GM18511 (cell line): ENCODE results near the gene ST3GAL4.

Experiments used
- ATAC-seq: cut with Tn5 transposase; IDR thresholded peaks from one replicate; pipeline ENCODE4 v1.9.1; 2021; ENCODE audit warnings: mild to moderate bottlenecking, moderate library complexity; ENCODE audit not compliant: unreplicated experiment

Gene ST3GAL4

DNA sequence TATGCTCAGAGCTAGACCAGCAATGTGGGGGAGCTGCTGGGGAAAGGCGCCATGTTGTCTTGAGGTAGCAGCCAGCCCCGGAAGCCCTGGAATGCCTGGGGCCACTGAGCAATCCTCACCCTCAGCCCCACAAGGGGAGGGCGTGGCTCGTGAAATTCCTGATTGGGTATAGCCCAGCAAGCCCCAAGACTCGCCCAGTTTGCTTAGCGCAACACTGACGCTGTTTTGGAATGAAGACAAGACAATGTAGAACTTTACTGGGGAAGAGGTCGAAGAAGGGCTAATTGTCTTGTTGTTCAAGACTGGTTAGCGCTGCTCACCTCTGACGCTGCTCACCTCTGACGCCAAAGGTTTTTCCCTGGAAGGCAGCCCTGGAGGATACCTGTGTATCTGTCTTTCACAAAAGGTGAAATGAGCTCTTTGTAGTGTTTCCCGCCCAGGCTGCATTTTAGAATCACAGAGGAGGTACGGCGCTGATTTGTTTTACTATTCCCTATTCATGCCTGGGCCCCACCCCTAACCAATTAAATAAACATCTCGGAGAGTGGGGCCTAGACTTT lies 47.6 kb downstream of the ST3GAL4 start:
- no peak for ATAC-seq

DNA sequence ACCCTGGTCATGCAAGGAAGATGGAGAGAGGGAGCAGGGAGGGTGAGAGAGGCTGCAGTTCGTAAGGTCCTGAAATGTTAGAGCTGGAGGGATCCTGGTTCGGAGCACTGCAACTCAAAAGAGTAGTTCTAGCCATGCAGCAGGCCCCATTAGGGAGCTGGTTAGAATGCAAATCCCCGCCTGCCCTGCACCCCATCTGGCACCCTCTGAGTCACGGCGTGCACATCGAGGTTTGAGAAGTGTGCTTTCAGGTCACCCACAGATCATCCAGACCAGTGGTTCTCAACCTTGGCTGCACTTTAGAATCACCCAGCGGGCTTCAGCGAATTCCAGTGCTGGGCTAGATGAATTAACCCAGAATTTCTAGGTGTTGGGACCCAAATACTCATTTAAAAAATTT lies 48.2 kb downstream of the ST3GAL4 start:
- peak; percentile 99 for ATAC-seq

DNA sequence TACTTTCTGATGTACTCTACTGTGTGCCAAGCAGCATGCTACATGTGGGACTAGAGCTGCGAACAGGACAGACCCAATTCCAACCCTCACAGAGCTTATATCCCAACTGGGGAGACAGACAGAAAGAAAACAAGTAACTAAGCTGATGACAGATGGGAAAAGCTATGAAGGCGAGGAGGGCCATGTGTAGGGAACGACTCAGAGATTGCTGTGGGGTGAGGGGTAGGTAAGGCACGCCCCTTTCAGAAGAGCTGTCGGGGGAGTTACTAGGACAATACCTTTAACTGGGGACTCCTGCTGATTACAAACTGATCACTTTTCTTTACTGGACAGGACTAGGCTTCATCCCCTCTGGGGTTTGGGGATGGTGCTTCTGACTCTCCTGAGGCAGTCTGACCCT lies 48.9 kb downstream of the ST3GAL4 start:
- no peak for ATAC-seq

DNA sequence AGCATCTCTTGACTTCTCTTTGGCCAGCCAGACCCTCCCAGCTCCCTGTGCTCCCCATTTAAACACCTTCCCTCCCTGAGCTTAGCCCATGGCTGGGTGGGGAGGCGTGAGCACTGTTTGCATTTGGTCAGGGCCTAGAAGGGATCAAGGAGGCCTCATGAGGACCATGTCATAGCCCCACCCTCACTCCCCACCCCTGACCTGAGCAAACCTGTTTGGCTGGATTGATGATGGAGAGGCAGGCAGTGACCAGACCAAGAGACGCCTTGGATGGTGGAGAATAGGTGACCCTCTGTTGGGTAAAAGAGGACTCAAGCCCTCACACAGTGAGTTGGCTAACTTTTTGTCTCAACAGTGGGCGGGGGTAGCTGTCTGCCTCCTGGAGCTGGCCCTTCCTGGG lies 49.9 kb downstream of the ST3GAL4 start:
- no peak for ATAC-seq

DNA sequence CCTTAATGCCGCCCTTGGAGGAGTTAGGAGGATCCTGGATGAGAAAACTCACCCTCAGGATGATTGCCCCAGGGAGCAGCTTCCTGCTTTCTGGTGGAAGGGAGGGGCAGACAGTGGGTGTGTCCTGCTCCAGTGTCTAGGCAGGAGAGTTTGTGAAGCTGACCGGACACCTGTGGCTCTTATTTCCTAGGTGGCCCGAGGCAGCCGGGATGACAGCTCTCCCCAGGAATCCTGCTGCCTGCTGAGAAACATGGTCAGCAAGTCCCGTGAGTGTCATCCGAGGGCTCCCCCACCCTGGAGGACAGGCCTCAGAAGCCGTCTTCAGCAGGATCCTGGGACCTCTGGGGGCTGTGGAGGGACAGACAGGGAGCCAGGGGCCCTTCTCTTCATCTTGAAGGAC lies 50.4 kb downstream of the ST3GAL4 start:
- no peak for ATAC-seq

DNA sequence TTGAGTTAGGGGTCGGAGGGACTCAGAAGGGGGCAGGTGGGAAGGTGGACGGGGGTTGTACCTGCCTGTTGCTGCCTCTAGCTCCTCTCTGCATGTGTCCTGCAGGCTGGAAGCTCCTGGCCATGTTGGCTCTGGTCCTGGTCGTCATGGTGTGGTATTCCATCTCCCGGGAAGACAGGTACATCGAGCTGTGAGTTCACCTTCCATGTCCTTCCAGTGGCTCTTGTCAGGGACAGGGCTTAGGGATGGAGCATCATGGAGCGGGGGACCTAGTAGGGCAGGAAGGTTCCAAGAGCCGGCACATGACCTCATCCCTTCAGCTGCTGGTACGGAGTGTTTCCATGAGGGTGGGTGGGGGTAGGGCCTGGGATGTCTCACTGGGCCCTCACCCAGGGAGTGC lies 50.9 kb downstream of the ST3GAL4 start:
- no peak for ATAC-seq

DNA sequence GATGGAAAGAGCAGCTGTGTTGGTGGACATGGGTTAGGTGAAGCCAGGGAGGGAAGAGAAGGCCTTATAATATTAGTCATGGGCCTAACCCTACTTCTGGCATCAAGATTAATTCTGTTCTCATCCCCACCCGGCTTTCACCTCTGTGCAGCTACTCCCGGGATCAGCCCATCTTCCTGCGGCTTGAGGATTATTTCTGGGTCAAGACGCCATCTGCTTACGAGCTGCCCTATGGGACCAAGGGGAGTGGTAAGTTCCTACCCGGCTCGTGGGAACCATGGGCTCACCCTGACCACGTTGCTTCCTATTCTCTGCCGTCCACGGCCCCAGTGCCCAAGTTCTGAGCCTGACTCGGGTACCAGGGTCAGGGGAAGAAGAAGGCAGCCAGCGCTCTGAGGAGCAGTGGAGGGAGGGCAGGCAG lies 51.6 kb downstream of the ST3GAL4 start:
- ATAC-seq, result no peak

DNA sequence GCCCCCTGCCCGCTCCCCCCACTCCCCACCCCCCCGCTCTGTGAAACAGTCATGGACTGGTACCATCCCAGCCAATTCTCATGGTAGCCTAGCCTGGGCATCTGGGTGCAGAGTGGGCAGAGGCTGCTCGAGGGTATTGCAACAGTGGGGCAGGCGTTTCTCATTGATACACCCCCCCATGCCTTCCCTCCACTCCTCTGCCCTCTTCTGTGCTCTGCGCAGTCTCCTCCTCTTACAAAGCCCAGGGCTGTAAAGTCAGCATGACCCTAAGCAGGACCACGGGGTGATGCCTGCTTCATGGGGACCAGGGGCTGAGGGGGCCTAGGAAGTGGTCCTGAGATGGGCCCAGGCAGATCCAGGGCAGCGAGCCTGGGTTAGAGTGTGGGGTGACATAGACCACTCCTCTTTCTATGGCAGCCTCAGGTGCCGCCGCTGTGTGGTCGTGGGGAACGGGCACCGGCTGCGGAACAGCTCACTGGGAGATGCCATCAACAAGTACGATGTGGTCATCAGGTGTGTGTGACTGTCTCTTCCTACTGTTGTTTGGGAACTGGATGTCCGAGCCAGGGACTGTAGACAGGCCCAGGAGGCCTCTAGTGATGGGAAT lies 52.3 kb downstream of the ST3GAL4 start:
- no peak for ATAC-seq

DNA sequence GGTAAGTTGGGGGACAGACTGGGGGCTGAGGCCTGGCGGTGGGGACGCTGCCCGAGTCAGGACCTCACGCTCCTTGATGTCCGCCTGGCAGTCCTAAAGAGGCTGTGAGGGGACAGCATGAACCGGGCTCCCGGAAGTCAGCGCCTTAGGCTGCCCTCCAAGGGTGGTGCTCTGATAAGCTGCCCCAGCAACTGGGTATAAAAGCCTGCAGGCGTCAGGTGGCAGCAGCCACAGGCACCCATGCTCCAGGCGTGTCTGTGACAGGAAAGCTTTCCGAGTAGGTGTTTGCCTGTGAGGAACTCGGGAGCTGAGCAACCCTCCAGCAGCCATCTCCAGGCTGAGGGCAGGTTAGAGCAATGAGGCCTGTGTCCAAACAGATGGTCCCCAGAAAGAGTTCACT lies 53.0 kb downstream of the ST3GAL4 start:
- ATAC-seq, result no peak

DNA sequence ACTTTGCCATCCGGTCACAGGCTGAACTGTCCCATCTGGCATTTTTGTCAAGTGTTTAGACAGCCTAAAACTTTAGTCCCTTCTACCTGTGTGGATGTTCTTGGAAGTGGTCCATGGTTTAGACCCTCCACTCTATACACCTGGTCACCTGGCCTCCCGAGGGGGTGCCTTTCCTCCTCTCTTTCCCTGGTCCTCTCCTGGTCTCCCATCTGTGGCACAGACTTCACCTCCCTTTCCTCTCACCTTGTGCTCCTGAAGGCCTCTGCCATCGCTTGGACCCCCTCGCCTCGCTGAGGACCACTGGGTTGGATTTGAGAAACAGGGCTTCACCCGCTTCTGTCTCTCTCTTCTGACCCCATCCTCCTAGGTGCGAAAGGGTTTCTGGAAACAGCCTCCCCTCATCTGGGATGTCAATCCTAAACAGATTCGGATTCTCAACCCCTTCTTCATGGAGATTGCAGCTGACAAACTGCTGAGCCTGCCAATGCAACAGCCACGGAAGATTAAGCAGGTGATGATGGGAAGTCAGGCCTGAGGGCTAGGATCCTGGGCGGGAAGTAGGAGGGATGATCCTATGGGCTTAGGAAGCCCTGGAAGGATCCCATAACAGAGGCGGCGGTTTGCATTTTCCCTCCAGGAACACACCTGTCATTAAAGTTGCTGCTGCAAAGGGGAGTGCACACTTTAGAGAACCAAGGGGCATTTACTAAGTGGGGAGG lies 53.6 kb downstream of the ST3GAL4 start:
- ATAC-seq, result no peak

DNA sequence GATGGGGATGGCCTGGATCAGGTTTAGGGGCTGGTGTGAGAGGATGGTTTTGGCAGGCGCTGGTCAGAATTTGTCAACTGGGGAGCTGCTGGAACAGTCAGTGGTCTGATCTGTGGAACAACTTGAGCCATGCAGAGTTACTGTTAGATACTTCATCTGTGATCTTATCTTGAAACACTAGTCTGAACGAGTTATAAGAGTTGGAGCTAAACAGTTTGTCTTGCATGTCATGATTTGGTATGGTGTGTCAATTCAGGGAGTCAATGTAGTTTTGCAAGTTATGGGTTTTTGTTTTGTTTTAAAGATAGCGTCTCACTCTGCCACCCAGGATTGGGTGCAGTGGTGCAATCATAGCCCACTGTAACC lies 54.1 kb downstream of the ST3GAL4 start:
- no peak for ATAC-seq

DNA sequence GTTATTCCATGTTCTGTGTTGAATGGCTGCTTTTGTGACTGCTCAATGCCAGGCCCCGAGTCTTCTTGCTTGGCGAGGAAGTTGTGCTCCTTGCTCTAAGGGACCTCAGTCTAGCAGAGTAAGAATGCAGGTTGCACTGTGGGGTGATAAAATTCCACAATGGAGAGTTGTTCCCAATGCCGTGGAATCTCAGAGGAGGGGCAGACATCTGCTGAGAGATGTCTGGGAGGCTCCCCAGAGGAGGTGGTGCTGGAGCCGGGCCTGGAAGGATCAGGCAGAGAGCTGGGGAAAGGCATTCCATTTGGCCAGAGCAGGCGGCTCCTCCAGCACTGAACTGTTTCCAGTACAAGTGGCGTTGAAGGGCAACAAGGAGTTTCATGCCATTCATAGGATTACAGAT lies 55.2 kb downstream of the ST3GAL4 start:
- ATAC-seq, result no peak

DNA sequence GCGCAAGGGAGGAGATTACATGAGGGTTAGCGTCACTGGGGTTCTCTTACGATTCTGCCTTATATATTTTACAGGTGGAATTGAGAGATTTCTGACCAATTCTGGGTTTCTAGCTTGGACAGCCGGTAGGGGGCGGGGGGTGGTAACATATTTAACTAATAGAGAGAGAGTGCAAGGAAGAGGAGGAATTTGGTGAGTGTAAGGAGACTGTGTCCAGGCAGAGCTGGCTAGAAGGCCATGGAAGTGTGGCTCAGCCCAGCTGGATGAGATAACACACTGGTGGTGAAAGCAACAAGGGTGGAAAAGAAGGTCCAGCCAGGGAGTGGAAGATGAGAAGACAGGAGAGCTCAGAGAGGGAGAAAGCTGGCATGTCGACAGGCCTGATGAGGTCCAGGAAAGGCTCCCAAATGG lies 56.5 kb downstream of the ST3GAL4 start:
- no peak for ATAC-seq

DNA sequence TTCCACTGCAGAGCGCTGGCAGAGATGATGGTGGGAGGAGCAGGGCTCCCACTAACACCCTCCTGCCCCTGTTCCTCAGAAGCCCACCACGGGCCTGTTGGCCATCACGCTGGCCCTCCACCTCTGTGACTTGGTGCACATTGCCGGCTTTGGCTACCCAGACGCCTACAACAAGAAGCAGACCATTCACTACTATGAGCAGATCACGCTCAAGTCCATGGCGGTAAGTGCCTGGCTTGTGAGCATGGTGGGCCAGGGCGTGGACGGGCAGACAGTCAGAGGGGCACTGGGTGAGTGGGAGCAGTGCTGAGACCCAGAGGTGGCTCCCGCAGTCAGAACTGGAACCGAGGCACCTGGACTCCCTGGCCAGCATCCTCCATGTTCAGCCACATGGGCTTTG lies 57.9 kb downstream of the ST3GAL4 start:
- ATAC-seq, result no peak

DNA sequence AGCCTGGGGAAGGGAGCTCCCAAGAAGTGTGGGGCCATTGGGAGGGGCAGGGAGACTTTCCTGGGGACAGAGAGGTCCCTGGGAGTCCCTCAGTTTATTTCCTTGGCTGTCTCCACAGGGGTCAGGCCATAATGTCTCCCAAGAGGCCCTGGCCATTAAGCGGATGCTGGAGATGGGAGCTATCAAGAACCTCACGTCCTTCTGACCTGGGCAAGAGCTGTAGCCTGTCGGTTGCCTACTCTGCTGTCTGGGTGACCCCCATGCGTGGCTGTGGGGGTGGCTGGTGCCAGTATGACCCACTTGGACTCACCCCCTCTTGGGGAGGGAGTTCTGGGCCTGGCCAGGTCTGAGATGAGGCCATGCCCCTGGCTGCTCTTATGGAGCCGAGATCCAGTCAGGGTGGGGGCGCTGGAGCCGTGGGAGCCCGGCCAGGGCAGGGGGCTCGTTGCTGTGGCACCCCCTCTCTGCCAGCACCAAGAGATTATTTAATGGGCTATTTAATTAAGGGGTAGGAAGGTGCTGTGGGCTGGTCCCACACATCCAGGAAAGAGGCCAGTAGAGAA lies 58.4 kb downstream of the ST3GAL4 start:
- no peak for ATAC-seq

DNA sequence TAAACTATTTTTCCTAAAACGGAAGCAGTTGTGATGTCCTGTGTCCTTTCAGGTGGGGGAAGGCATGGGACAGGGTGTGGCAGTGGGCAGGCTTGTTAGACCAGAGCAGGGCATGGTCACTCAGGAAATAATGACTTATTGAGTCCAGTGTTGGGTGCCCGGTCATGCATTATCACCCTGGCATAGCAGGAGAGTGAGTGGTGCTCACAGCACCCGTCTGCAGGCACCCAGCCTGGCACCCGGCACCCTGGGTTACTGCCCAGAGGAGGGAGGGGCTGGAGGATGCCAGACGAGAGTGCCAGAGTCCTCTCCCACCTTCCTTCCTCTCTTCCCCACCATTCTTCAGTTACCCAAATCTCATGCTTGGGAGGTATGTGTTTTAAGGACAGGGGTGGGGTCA lies 59.1 kb downstream of the ST3GAL4 start:
- no peak for ATAC-seq

DNA sequence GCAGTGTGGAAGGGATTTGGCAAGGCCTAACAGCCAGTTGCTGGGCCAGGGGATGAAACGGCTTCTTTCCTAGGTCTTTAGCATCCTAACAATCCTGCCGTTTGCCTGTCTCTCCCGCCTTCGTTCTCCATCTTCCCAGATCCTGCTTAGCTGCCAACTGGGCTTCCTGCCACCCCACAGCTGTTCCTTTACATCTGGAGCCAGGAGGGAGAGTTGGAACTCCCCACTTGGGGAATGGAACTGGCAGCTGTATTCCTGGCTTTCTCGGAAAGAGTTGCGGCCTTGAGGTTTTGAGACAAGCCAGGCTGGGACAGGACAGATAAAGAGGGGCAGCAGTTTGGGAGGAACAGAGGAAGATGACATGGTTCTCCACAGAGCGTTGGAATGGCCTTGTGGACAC lies 59.6 kb downstream of the ST3GAL4 start:
- no peak for ATAC-seq

DNA sequence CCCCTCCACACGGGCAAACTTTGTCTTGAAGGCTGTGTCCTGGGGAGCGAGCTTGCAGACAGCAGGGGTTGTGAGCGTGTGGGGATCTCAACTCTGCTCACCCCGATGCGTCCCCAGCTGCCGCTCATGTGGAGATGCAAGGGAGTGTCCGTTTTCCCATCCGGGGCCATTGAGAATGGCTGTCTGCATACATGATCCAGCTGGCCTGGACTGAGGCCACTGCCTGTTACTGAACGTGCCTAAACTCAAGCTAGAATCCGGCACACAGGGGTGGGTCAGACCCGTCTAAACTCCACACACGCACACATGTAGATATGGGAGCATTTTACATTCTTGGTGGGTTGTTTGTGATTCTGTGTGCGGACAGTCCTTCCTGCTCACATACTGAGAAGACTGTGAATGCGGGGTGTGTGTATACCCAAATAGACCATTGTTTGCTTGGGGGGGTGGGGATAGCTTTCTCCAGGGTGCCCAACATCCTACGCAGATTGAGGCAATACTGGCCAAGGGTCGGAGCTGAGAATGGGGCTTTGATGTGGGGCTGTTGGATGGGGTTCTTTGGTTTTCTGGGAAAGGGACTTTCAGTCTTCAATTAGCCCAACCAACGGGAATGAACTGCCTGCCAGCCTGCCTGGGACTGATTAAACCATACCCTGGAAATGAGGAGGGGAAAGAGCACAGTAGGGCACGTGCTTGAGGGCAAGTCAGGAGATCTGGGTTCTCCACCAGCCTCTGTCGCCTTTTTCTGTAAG lies 60.4 kb downstream of the ST3GAL4 start:
- ATAC-seq, result no peak

DNA sequence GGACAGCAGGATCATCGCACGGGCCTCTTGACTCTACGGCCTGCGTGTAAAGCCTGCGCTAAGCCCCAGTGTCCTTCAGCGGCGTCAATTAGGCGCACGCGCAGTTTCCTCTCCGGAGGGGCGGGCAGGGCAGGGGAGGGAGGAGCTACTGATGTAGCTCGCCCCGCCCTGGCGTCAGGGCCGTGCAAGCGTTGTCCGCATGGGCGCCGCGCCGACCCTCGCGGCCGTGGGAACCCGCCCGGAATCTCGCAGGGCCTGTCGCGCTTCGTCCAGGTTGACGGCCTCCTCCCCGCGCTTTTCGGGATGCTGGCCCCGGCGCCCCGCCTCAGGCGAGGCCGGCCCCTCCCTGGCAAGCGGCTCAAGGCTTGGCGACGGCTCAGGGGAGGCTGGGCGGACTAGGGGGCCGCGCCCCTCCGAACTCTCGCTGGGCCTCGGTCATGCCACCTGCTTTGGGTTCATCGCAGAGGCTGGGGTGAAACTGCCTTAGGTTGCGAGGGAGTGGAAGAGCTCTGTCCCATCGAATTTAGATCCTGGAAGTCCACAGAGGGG lies 61.1 kb downstream of the ST3GAL4 start:
- ATAC-seq, result peak; percentile 85

DNA sequence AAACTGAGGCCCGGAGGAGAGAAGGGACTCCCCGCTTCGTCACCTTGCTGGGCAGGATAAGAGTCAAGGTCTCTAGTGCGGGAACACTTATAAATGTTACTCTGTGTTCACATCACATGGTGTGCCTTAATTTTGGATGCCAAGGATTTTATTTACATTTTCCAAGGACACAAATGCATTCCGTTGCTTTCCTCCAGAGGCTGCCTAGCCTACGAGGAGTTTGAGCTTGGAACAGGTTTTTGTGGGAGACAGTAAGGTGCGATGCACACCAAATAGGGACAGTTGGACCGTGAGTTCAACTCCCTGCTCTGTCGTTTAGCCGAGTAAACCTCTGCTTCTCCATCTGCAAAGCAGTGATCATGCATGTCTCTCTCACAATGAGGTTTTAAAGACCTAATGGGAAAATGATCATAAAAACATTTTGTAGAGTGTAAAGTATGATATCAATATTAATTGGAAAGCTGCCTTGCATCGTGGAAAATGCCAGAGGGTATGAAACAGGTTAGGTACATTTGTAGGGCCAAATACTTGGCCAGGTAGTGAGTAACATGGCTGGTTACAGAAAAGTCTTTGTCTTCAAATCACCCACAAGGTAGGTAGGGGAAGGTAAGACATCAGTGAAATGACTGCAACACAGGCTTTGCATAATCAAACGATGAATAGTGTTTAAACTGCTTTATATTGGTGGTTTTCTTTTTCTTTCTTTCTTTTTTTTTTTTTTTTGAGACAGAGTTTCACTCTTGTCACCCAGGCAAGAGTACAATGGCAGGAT lies 61.8 kb downstream of the ST3GAL4 start:
- no peak for ATAC-seq

DNA sequence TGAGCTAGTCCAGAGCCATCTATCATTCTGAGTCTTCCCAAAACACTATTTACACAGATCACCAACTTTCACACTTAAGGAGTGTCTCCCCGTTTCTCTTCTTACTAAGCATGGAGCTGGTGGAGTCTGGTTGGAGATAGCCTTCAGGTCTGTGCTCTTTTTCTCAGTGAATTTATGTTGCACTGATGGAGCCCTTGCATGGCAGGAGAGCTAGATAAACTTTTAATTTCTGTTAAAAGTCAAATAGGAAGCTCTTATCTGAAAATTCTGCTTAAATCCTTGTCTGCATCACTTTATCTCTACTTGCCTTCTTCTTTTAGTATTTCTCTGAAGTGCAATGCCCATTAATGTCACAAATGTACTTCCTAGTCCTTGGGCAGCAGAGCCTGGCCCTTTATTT lies 63.4 kb downstream of the ST3GAL4 start:
- no peak for ATAC-seq
